Astrocyte of the cerebellum (primary cell): Measurements from ENCODE around the gene XRCC3.

Experiments
- DNase-seq: peaks from one replicate; pipeline ENCODE4 v3.0.0-alpha.2; 2011; ENCODE audit warnings: low read depth
- H3K4me3 ChIP-seq: 2 replicates; pipeline ENCODE4 v1.5.1; 2011; ENCODE audit warnings: mild to moderate bottlenecking, low read depth, low read length, moderate library complexity
- in situ Hi-C: cut with HindIII; loops from 2 replicates; pipeline ENCODE4 v1.10.0; 2017; ENCODE audit warnings: low sequenced_read_pairs
- TF ChIP-seq, protein P1 (sequence below): IDR thresholded peaks from 2 replicates; pipeline ENCODE4 v1.5.1; 2012; ENCODE audit warnings: low read length, low read depth, moderate library complexity, mild to moderate bottlenecking; ENCODE audit errors: missing control alignments

The XRCC3 gene

DNA sequence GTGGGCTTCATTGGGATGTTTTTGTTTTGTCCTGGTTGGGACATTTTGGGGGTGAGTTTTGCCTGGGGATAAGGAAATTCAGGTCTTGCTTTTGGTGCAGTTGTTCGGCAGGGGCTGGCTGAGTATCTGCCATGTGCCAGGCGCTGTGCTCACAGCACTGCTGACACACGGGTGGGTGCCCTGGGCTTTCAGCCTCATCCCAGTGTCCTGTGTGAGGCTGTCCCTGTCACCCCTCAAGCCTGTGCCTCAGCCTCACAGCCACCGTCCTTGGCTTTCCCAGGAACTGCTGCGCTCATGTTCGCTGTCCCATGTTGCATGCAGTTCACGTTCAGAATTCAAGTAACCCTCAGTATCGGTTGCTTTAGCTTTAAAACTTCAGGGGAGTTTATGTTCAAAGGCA is 24.9 kb downstream of the XRCC3 start:
- TF ChIP-seq, protein P1, sequence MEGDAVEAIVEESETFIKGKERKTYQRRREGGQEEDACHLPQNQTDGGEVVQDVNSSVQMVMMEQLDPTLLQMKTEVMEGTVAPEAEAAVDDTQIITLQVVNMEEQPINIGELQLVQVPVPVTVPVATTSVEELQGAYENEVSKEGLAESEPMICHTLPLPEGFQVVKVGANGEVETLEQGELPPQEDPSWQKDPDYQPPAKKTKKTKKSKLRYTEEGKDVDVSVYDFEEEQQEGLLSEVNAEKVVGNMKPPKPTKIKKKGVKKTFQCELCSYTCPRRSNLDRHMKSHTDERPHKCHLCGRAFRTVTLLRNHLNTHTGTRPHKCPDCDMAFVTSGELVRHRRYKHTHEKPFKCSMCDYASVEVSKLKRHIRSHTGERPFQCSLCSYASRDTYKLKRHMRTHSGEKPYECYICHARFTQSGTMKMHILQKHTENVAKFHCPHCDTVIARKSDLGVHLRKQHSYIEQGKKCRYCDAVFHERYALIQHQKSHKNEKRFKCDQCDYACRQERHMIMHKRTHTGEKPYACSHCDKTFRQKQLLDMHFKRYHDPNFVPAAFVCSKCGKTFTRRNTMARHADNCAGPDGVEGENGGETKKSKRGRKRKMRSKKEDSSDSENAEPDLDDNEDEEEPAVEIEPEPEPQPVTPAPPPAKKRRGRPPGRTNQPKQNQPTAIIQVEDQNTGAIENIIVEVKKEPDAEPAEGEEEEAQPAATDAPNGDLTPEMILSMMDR = no peak
- DNase-seq = no peak
- in situ Hi-C loops = loop anchor here (10.0 kb wide), 1 partner anchor 116 kb away; no protein-coding TSS in a partner anchor

GRCh38 chr14:103688906-103689902 is 26.0 kb downstream of the XRCC3 start:
- TF ChIP-seq, protein P1 = no peak
- in situ Hi-C loops = no loop called here
- peak; percentile 35 for DNase-seq
- H3K4me3 ChIP-seq = no peak overlapping the region

More for the DNA sequence above, 24.9 kb downstream of the XRCC3 start:
- no peak overlapping the region for H3K4me3 ChIP-seq

GRCh38 chr14:103688441-103688840 is 26.8 kb downstream of the XRCC3 start:
- TF ChIP-seq, protein P1 = no peak
- in situ Hi-C loops = no loop called here
- no peak for DNase-seq

DNA sequence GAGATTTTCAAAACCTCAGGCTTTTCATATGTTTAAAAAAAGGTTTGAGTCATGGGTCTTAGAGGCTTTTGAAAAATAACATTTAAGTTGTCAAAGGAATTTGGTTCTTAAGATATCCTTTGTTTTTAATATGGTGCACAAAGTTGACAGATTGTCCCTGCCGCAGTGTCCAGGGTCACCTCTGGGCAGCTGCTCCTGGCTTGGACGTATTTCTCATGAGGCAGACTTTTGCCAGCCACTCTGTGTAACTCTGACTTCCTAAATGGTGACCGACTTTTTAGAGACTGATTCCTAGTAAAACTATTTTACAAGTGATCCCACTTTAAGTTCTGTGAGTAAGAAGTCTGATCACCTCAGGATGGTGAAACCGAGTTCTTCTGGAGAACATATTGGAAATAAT is 27.5 kb downstream of the XRCC3 start:
- in situ Hi-C loops = no loop called here
- H3K4me3 ChIP-seq = no peak overlapping the region
- TF ChIP-seq, protein P1 = no peak
- DNase-seq = no peak

More at GRCh38 chr14:103688441-103688840, 26.8 kb downstream of the XRCC3 start:
- no peak overlapping the region for H3K4me3 ChIP-seq

- TF ChIP-seq, protein P1 = no peak
- in situ Hi-C loops = no loop called here
- H3K4me3 ChIP-seq = no peak overlapping the region
- DNase-seq = no peak
Observed at GRCh38 chr14:103686831-103687485, 28.3 kb downstream of the XRCC3 start.
